ES-I3 (cell line): ENCODE data around the gene ADAM10.

ENCODE experiments used
- H3K36me3 ChIP-seq: 2 replicates; pipeline ENCODE4 v1.6.1; 2013; ENCODE audit warnings: mild to moderate bottlenecking, low read length, control low read depth, moderate library complexity; ENCODE audit not compliant: insufficient read depth
- H3K4me1 ChIP-seq: 2 replicates; pipeline ENCODE4 v1.6.1; 2013; ENCODE audit warnings: mild to moderate bottlenecking, control low read depth, low read length; ENCODE audit not compliant: insufficient read depth
- H3K9ac ChIP-seq: 2 replicates; pipeline ENCODE4 v1.6.1; 2013; ENCODE audit warnings: low read depth, mild to moderate bottlenecking, low read length, moderate library complexity
- H3K9me3 ChIP-seq: 2 replicates; pipeline ENCODE4 v1.6.1; 2013; ENCODE audit warnings: mild to moderate bottlenecking, low read length, moderate library complexity; ENCODE audit not compliant: control insufficient read depth, insufficient read depth

ADAM10 gene

DNA sequence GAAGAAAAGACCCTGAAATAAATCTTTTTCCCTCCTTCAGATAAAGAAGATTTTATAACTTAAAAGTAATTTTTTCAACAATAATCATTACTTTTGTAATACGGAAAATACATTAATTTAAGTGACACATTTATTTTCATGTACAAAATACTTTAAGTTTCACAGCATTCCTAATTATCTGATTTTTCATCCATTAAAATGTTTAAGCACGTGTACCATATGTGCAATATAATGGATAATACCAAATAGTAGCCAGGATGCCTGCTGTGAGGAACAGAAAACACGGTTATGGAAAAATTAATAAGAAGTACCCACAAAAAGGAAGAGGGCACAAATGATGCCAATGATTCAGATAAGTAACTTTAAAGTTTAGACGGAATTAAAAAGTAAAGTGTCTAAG, 33.5 kb downstream of the ADAM10 start:
- Histone ChIP-seq H3K4me1 (no peaks in the 10 kb centered on the region), H3K9ac (no peak overlapping the region), H3K36me3 (no peaks in the 10 kb centered on the region), H3K9me3 (no peaks in the 10 kb centered on the region)

DNA sequence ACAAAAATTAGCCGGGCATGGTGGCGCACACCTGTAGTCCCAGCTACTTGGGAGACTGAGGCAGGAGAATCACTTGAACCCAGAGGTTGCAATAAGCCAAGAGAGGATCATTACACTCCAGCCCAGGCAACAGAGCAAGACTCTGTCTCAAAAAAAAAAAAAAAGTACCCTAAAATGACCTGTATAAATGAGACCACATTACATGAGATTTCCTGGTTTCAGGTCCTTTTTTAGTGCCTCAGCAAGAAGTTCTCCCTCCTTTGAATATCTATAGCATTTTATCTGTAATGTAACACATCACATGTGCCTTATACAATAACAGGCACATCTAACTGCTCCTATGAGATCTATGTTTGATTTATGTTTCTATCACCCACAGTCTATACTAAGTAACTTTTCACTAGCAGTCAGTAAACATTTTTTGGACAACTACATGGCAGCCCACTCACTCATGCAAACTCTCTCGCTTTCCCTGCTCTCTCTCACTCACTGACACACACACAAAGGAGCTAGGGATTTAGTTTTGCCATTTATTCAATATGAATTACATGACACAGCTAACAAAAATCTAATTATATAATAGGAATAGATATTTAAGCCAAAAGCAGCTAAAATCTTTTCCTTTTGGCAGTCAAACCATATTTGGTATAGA, 34.1 kb downstream of the ADAM10 start:
- no peak overlapping the region for H3K9ac ChIP-seq
- H3K4me1 ChIP-seq = no peaks in the 10 kb centered on the region
- no peaks in the 10 kb centered on the region for H3K9me3 ChIP-seq
- H3K36me3 ChIP-seq = no peaks in the 10 kb centered on the region

- Histone ChIP-seq H3K9ac (no peak overlapping the region), H3K36me3 (no peaks in the 10 kb centered on the region), H3K4me1 (no peaks in the 10 kb centered on the region), H3K9me3 (no peaks in the 10 kb centered on the region)
Observed at GRCh38 chr15:58710701-58711100, 38.8 kb downstream of the ADAM10 start.

DNA sequence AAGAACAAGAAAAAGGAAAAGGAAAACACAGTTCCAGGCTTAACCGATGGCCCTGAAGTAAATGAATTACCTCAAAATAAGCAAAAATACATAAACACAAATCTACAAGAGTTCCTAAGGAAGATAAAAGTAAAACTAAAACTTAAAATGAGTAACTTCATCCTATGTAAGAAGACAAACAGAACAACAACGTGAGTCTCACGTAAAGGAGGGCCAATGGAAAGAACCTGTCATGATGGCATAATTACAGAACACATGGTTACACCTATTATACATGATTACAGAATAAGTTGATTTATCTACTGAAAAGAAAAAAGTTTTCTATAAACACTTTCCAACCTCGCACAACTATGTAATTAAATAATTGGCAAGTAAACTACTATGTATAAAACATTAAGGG, 42.1 kb downstream of the ADAM10 start:
- Histone ChIP-seq H3K36me3 (no peaks in the 10 kb centered on the region), H3K4me1 (no peaks in the 10 kb centered on the region), H3K9me3 (no peaks in the 10 kb centered on the region), H3K9ac (no peak overlapping the region)

DNA sequence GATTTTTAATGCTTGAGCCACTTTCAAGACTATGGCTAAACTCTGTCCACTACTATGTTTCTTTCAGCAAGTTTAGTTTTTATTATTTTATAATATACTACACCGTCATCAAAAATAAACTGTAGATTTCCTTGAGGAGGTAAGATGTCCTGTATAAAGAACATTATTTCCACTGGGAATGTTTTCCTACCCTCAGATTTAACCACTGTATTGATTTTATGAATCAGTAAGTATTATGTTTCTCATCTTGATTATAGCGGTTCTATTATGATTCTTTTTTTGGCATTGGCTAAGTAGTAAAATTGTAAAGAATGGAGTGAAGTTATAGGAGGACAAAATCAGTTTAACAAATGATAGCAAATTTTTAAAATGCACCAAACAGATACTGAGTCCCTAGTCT, 44.4 kb downstream of the ADAM10 start:
- H3K9ac ChIP-seq = no peak overlapping the region
- H3K36me3 ChIP-seq = no peaks in the 10 kb centered on the region
- peaks cover 2% of the 10 kb centered on the region; the same call in 1 of the 2 replicates for H3K9me3 ChIP-seq
- H3K4me1 ChIP-seq = no peaks in the 10 kb centered on the region

GRCh38 chr15:58704155-58704865, 45.2 kb downstream of the ADAM10 start:
- Histone ChIP-seq H3K9me3 (peaks cover 6% of the 10 kb centered on the region; the same call in 1 of the 2 replicates), H3K4me1 (no peaks in the 10 kb centered on the region), H3K9ac (no peak overlapping the region), H3K36me3 (no peaks in the 10 kb centered on the region)

GRCh38 chr15:58703610-58704009, 45.9 kb downstream of the ADAM10 start:
- H3K4me1 ChIP-seq = no peaks in the 10 kb centered on the region
- H3K9me3 ChIP-seq = peaks cover 6% of the 10 kb centered on the region; the same call in 1 of the 2 replicates
- H3K9ac ChIP-seq = no peak overlapping the region
- no peaks in the 10 kb centered on the region for H3K36me3 ChIP-seq

- Histone ChIP-seq H3K36me3 (no peaks in the 10 kb centered on the region), H3K9ac (no peak overlapping the region), H3K4me1 (peaks cover 1% of the 10 kb centered on the region; the same call in 1 of the 2 replicates), H3K9me3 (peaks cover 6% of the 10 kb centered on the region; the same call in 1 of the 2 replicates)
Observed at GRCh38 chr15:58702233-58702632, 47.3 kb downstream of the ADAM10 start.

DNA sequence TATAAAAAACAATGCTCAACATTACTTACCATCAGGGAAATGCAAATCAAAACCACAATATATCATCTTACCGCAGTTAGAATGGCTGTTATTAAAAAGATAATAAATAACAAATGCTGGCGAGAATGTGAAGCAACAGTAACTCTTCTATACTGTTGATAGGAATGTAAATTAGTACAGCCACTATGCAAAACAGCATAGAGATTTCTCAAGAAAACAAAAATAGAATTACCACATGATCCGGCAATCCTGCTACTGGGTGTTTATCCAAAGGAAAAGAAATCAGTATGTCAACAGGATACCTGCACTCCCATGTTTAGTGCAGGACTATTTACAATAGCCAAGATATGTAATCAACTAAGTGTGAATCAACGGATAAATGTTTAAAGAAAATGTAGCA, 48.1 kb downstream of the ADAM10 start:
- Histone ChIP-seq H3K9ac (no peak overlapping the region), H3K4me1 (peaks cover 9% of the 10 kb centered on the region; the same call in 1 of the 2 replicates), H3K36me3 (no peaks in the 10 kb centered on the region), H3K9me3 (peaks cover 6% of the 10 kb centered on the region; the same call in 1 of the 2 replicates)

DNA sequence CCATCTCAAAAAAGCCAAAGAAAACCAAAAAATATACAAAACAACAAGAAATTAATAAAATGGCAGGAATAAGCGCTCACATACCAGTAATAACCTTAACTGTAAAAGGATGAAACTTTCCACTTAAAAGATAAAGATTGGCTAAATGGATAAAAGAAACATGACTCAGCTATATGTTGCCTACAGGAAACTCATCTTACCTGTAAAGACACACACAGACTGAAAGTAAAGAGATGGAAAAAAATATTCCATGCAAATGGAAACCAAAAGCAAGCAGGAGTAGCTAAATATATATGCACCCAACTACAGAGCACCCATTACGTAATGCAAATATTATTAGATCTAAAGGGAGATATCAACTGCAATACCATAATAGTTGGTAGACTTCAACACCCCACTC, 49.7 kb downstream of the ADAM10 start:
- H3K9ac ChIP-seq = no peak overlapping the region
- no peaks in the 10 kb centered on the region for H3K36me3 ChIP-seq
- H3K9me3 ChIP-seq = peaks cover 6% of the 10 kb centered on the region; the same call in 1 of the 2 replicates
- peaks cover 14% of the 10 kb centered on the region for H3K4me1 ChIP-seq

DNA sequence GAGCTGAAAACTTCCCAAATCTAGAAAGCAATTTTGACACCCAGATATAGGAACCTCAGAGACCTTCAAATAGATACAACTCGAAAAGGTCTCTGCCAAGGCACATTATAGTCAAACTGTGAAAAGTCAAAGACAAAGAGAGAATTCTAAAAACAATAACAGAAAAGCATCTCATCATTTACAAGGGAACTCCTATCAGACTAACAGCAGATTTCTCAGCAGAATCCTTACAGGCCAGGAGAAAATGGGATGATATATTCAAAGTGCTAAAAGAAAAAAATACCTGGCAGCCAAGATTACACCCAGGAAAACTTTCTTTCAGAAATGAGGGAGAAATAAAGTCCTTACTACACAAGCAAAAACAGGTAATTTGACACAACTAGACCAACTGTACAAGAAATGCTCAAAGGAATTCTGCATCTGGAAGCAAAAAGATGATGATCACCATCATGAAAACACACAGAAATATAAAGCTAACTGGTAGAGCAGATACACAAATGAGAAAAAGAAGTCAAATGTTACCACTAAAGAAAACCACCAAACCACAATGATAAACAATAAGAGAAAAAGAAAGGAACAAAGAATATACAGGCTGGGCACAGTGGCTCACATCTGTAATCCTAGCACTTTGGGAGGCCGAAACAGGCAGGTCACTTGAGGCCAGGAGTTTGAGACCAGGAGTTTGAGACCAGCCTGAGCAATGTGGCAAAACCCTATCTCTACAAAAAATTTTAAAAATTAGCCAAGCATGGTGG, 50.4 kb downstream of the ADAM10 start:
- H3K9ac ChIP-seq = no peak overlapping the region
- no peaks in the 10 kb centered on the region for H3K36me3 ChIP-seq
- peaks cover 6% of the 10 kb centered on the region; the same call in 1 of the 2 replicates for H3K9me3 ChIP-seq
- H3K4me1 ChIP-seq = peaks cover 20% of the 10 kb centered on the region

- Histone ChIP-seq H3K9ac (no peak overlapping the region), H3K4me1 (peaks cover 20% of the 10 kb centered on the region), H3K36me3 (no peaks in the 10 kb centered on the region), H3K9me3 (peaks cover 6% of the 10 kb centered on the region; the same call in 1 of the 2 replicates)
Observed at GRCh38 chr15:58697220-58697619, 52.3 kb downstream of the ADAM10 start.

GRCh38 chr15:58696738-58697137, 52.8 kb downstream of the ADAM10 start:
- Histone ChIP-seq H3K9ac (no peak overlapping the region), H3K9me3 (peaks cover 6% of the 10 kb centered on the region; the same call in 1 of the 2 replicates), H3K36me3 (no peaks in the 10 kb centered on the region), H3K4me1 (peaks cover 20% of the 10 kb centered on the region)

GRCh38 chr15:58694641-58695398, 54.7 kb downstream of the ADAM10 start:
- H3K4me1 ChIP-seq = peaks cover 20% of the 10 kb centered on the region
- peaks cover 4% of the 10 kb centered on the region; the same call in 1 of the 2 replicates for H3K9me3 ChIP-seq
- H3K9ac ChIP-seq = no peak overlapping the region
- no peaks in the 10 kb centered on the region for H3K36me3 ChIP-seq
